Astrocyte (in vitro differentiated cells and primary cell): ENCODE data around the gene CYYR1. TPM values are rescaled to one million over a fixed set of nuclear protein-coding genes. Genes with fewer than 3 reads are reported as not detected.

Experiments used
- DNase-seq: peaks from one replicate; pipeline ENCODE4 v3.0.0-alpha.2; 2010; ENCODE audit warnings: low read depth
- FAIRE-seq: peaks from 2 replicates; lab custom pipeline; 2011; peaks lifted over from hg19 to GRCh38; lab: Jason Lieb, UNC
- H2AFZ ChIP-seq: 2 replicates; pipeline ENCODE4 v1.6.0; 2012; ENCODE audit warnings: low read depth, low read length, inconsistent platforms
- H3K27ac ChIP-seq: 2 replicates; pipeline ENCODE4 v1.5.1; 2011; ENCODE audit warnings: low read depth, low read length, inconsistent platforms
- H3K27me3 ChIP-seq: 2 replicates; pipeline ENCODE4 v1.6.0; 2011; ENCODE audit warnings: low read length, inconsistent platforms; ENCODE audit not compliant: insufficient read depth
- H3K36me3 ChIP-seq: 2 replicates; pipeline ENCODE4 v1.5.1; 2011; ENCODE audit warnings: low read length, inconsistent platforms; ENCODE audit not compliant: insufficient read depth
- H3K4me1 ChIP-seq: 2 replicates; pipeline ENCODE4 v1.5.1; 2011; ENCODE audit warnings: low read length, inconsistent platforms; ENCODE audit not compliant: insufficient read depth
- H3K4me2 ChIP-seq: 2 replicates; pipeline ENCODE4 v1.6.0; 2012; ENCODE audit warnings: low read length, inconsistent platforms
- H3K4me3 ChIP-seq: 2 replicates; pipeline ENCODE4 v1.5.1; 2011; ENCODE audit warnings: low read depth, mild to moderate bottlenecking, low read length, inconsistent platforms; ENCODE audit not compliant: insufficient read depth
- H3K79me2 ChIP-seq: 2 replicates; pipeline ENCODE4 v1.6.0; 2012; ENCODE audit warnings: mild to moderate bottlenecking, low read length, inconsistent platforms; ENCODE audit not compliant: insufficient read depth
- H3K9ac ChIP-seq: 2 replicates; pipeline ENCODE4 v1.6.0; 2012; ENCODE audit warnings: mild to moderate bottlenecking, low read length, inconsistent platforms
- H3K9me3 ChIP-seq: 2 replicates; pipeline ENCODE4 v1.5.1; 2012; ENCODE audit warnings: low read depth, mild to moderate bottlenecking, low read length, inconsistent platforms; ENCODE audit not compliant: insufficient read depth
- H4K20me1 ChIP-seq: 2 replicates; pipeline ENCODE4 v1.6.0; 2012; ENCODE audit warnings: low read length, inconsistent platforms; ENCODE audit not compliant: insufficient read depth
- H3K27ac Mint-ChIP-seq: one replicate; pipeline ENCODE4 v1.8.0; 2021; ENCODE audit warnings: mild to moderate bottlenecking, mixed read lengths; ENCODE audit not compliant: unreplicated experiment
- H3K27me3 Mint-ChIP-seq: one replicate; pipeline ENCODE4 v1.8.0; 2021; ENCODE audit warnings: low read depth, mixed read lengths; ENCODE audit not compliant: unreplicated experiment
- H3K36me3 Mint-ChIP-seq: one replicate; pipeline ENCODE4 v1.8.0; 2021; ENCODE audit warnings: low read depth, mixed read lengths; ENCODE audit not compliant: unreplicated experiment
- H3K4me1 Mint-ChIP-seq: one replicate; pipeline ENCODE4 v1.8.0; 2021; ENCODE audit warnings: low read depth, mixed read lengths; ENCODE audit not compliant: unreplicated experiment
- H3K4me3 Mint-ChIP-seq: one replicate; pipeline ENCODE4 v1.8.0; 2021; ENCODE audit warnings: mild to moderate bottlenecking, moderate library complexity, mixed read lengths; ENCODE audit not compliant: unreplicated experiment
- H3K9me3 Mint-ChIP-seq: one replicate; pipeline ENCODE4 v1.8.0; 2021; ENCODE audit warnings: mild to moderate bottlenecking, mixed read lengths; ENCODE audit not compliant: unreplicated experiment
- CTCF ChIP-seq: IDR thresholded peaks from 2 replicates; pipeline ENCODE4 v1.5.1; 2011; ENCODE audit warnings: low read depth, mild to moderate bottlenecking, inconsistent platforms, low read length, moderate library complexity; ENCODE audit not compliant: insufficient read depth
- EZH2 ChIP-seq: IDR thresholded peaks from 2 replicates; pipeline ENCODE4 v1.6.1; 2012; ENCODE audit warnings: mild to moderate bottlenecking, low read length, inconsistent platforms; ENCODE audit not compliant: insufficient read depth
- total RNA-seq: library from RNA; stranded (reverse); gene quantifications from 2 replicates; pipeline ENCODE4 v1.2.1, GENCODE V29; 2021

CYYR1 gene
- total RNA-seq, 1 donor from 2014 or later, result 4.7 TPM

- Histone ChIP-seq H3K9me3 (no peaks in the 10 kb centered on the region), H3K79me2 (no peaks in the 10 kb centered on the region), H3K27me3 (no peaks in the 10 kb centered on the region), H4K20me1 (no peaks in the 10 kb centered on the region), H2AFZ (no peak overlapping the region), H3K4me2 (no peak overlapping the region), H3K4me3 (no peak overlapping the region), H3K36me3 (no peaks in the 10 kb centered on the region), H3K27ac (no peak overlapping the region), H3K9ac (no peak overlapping the region), H3K4me1 (no peaks in the 10 kb centered on the region)
- FAIRE-seq, result no peak
- no peak overlapping the region for H3K27ac Mint-ChIP-seq
- DNase-seq, result no peak
- no peaks in the 10 kb centered on the region for H3K36me3 Mint-ChIP-seq
- no peak overlapping the region for H3K4me3 Mint-ChIP-seq
- no peak for TF ChIP-seq CTCF
- H3K4me1 Mint-ChIP-seq, result no peaks in the 10 kb centered on the region
- H3K9me3 Mint-ChIP-seq, result no peaks in the 10 kb centered on the region
- H3K27me3 Mint-ChIP-seq, result no peaks in the 10 kb centered on the region
Measured at GRCh38 chr21:26565546-26565945, 7.5 kb downstream of the CYYR1 start.

GRCh38 chr21:26565111-26565510 is 8.0 kb downstream of the CYYR1 start:
- Histone ChIP-seq H3K36me3 (no peaks in the 10 kb centered on the region), H3K4me3 (no peak overlapping the region), H3K9me3 (no peaks in the 10 kb centered on the region), H4K20me1 (no peaks in the 10 kb centered on the region), H3K79me2 (no peaks in the 10 kb centered on the region), H3K27ac (no peak overlapping the region), H3K27me3 (no peaks in the 10 kb centered on the region), H3K4me2 (no peak overlapping the region), H3K4me1 (no peaks in the 10 kb centered on the region), H3K9ac (no peak overlapping the region), H2AFZ (no peak overlapping the region)
- Mint-ChIP-seq H3K27ac (no peak overlapping the region), H3K9me3 (no peaks in the 10 kb centered on the region), H3K27me3 (no peaks in the 10 kb centered on the region), H3K4me3 (no peak overlapping the region), H3K4me1 (no peaks in the 10 kb centered on the region), H3K36me3 (no peaks in the 10 kb centered on the region)
- no peak for TF ChIP-seq EZH2
- TF ChIP-seq CTCF, result no peak
- no peak for FAIRE-seq
- no peak for DNase-seq

DNA sequence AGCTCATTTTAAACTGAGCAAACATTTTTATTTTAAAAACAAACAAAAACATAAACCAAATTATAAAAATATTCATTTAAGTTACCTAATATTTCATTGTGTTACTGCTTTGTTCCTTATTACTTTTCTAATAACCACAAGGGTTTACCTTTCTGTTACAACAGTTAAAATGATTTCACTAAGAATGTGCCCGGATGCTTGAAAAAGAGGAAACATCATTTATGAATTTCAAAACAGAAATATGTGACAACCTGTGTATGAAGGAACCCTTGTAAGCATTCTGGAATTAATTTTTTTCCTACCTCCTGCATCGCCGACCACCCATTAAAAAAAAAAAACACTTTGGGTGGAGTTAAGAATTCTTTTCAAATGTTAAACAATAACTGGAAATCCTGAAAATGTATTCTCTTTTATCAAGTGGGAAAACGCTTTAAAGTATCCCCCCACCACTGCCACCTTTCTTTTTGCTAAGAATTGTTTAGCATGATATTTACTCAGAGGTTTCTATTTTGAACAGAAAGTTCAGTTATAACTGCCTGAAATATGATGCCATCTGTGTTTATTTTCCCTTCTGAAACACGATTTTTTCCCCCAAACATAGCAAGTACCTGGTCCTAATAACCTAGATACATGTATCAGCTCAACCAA is 9.1 kb downstream of the CYYR1 start:
- Mint-ChIP-seq H3K4me3 (no peak overlapping the region), H3K27me3 (no peaks in the 10 kb centered on the region), H3K27ac (no peak overlapping the region), H3K9me3 (no peaks in the 10 kb centered on the region), H3K4me1 (no peaks in the 10 kb centered on the region), H3K36me3 (no peaks in the 10 kb centered on the region)
- no peak for FAIRE-seq
- no peak overlapping the region for H3K4me2 ChIP-seq
- H3K4me1 ChIP-seq, result no peaks in the 10 kb centered on the region
- no peak for DNase-seq
- TF ChIP-seq EZH2 (no peak), CTCF (no peak)
- no peak overlapping the region for H2AFZ ChIP-seq
- H3K27ac ChIP-seq, result no peak overlapping the region
- H3K79me2 ChIP-seq, result no peaks in the 10 kb centered on the region
- no peaks in the 10 kb centered on the region for H3K9me3 ChIP-seq
- no peaks in the 10 kb centered on the region for H3K27me3 ChIP-seq
- H4K20me1 ChIP-seq, result no peaks in the 10 kb centered on the region
- no peak overlapping the region for H3K9ac ChIP-seq
- H3K4me3 ChIP-seq, result no peak overlapping the region
- H3K36me3 ChIP-seq, result no peaks in the 10 kb centered on the region
